HT1080 (cell line): Measurements from ENCODE around the gene ACAP2. TPM values are rescaled to one million over a fixed set of nuclear protein-coding genes. Genes with fewer than 3 reads are reported as not detected.

Experiments used
- DNase-seq: peaks from one replicate; pipeline ENCODE4 v3.0.0-alpha.2; 2015; ENCODE audit warnings: low read depth
- small RNA-seq: library from RNA; depleted of rRNA; stranded (forward); fragments of <200 nt; gene quantifications from one replicate; pipeline ENCODE3, GENCODE V24; 2014
- total RNA-seq: library from RNA; depleted of rRNA; stranded (reverse); fragments of >200 nt; shearing (Covaris generic); gene quantifications from 2 replicates; pipeline ENCODE4 v1.2.3, GENCODE V29; 2014; rRNA removed

Gene ACAP2
- total RNA-seq, 1 experiment from 2014 or later, result 47.5 TPM

DNA sequence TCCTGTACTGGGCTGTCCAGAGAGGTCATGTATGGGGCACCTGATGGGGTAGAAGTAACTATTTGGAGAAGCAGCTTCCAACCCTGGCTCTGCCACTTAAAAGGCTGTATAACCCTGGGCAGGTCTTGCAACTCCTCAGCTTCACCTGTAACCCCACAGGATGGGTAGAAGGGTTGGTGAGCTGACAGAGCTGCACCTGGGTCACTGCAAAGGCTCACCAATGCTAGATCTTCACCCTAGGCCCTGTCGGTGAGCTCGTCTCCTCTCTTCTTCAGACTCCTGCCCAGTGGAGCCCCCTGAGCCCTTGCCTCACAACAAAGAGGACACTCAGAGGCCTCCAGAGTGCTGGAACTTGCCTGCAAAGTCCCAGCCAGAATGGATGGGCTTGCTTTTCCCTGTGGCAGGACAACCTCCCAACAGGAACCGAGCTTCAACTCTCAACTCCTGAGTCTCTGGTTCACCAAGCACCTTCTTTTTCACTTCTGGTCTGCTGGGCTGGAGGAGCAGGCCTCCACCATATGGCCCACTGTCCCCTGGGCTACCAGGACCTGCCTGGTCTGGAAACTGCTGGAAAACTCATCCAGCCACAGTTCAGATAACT lies 217.7 kb downstream of the ACAP2 start:
- DNase-seq, result no peak

Small RNAs within 50 kb of the gene (small RNA-seq; reads per million reads assigned to genes)
- gene RF00019, result not detected

Other genes starting within 250 kb of the ACAP2 start
- 24.5 and 30.1 TPM in 2 replicates for gene XXYLT1, start 171.9 kb downstream of the ACAP2 start, total RNA-seq
- 115 and 180 TPM in 2 replicates for gene PPP1R2, start 100.3 kb upstream of the ACAP2 start, total RNA-seq
- not detected in 2 replicates for gene APOD, start 140.9 kb upstream of the ACAP2 start, total RNA-seq